ENCODE results near the gene CREG1.

- no peak for TF ChIP-seq ZBTB7A (IDR thresholded peaks at IDR 0.05; ENCODE audit: low read depth)
- no peak for TF ChIP-seq NFIC (IDR thresholded peaks at IDR 0.05)
- no peak for TF ChIP-seq TAF1 (IDR thresholded peaks at IDR 0.05; ENCODE audit: low read depth)
- TF ChIP-seq RAD21 (IDR thresholded peaks at IDR 0.05; ENCODE audit: low read depth) = no peak
- no peak for TF ChIP-seq MAX (IDR thresholded peaks at IDR 0.05)
- no peak for TF ChIP-seq EGR1 (IDR thresholded peaks at IDR 0.05)
- no peak for TF ChIP-seq CREB1 (IDR thresholded peaks at IDR 0.05; ENCODE audit: low read depth)
- no peak for TF ChIP-seq REST (IDR thresholded peaks at IDR 0.05; ENCODE audit: low read depth)
- TF ChIP-seq YY1 (IDR thresholded peaks at IDR 0.05; ENCODE audit: low read depth) = no peak
- no peak for TF ChIP-seq EP300 (IDR thresholded peaks at IDR 0.05; ENCODE audit: borderline replicate concordance)
These were observed 2.2 kb downstream of the CREG1 start for GRCh38 chr1:167551362-167551761.
